Measurements from ENCODE around the gene TMEM14A.

The TMEM14A gene

GRCh38 chr6:52736145-52736544 is 65.2 kb downstream of the TMEM14A start:
- H3K9me3 ChIP-seq (ENCODE audit: severe bottlenecking): peaks cover 8% of the 10 kb centered on the region
- H3K4me3 ChIP-seq (ENCODE audit: low read depth, low read length): no peak overlapping the region
- DNase-seq: no peak
- H3K36me3 ChIP-seq: no peaks in the 10 kb centered on the region
- H3K27ac ChIP-seq: no peak overlapping the region
- H3K27me3 ChIP-seq (ENCODE audit: insufficient read depth, low read depth, severe bottlenecking): no peaks in the 10 kb centered on the region
- no peak for TF ChIP-seq CTCF (IDR thresholded peaks at IDR 0.05; ENCODE audit: low read depth, low read length)
